Mesenchymal stem cell (in vitro differentiated cells and primary cell): ENCODE results near the gene TGOLN2.
A peak's percentile ranks its signal among the peaks of the same experiment; 100 is the strongest.

Experiments used
- DNase-seq: peaks from one replicate; pipeline ENCODE4 v3.0.0-alpha.2; 2013
- H2AFZ ChIP-seq: one replicate; pipeline ENCODE4 v1.6.1; 2013; ENCODE audit warnings: low read depth, mild to moderate bottlenecking, control low read depth, inconsistent platforms, low read length, moderate library complexity
- H2AK5ac ChIP-seq: 2 replicates; pipeline ENCODE4 v1.6.1; 2013; ENCODE audit warnings: low read length, moderate library complexity, mild to moderate bottlenecking, inconsistent platforms; ENCODE audit not compliant: severe bottlenecking
- H2BK120ac ChIP-seq: one replicate; pipeline ENCODE4 v1.6.1; 2013; ENCODE audit warnings: low read depth, mild to moderate bottlenecking, inconsistent platforms, low read length, moderate library complexity
- H2BK12ac ChIP-seq, 2 experiments: one replicate each; pipeline ENCODE4 v1.6.1; 2013; ENCODE audit warnings: inconsistent platforms in 2 of 2, low read length in 2 of 2, mild to moderate bottlenecking in 2 of 2, moderate library complexity in 2 of 2, control low read depth in 1 of 2
- H2BK15ac ChIP-seq: one replicate; pipeline ENCODE4 v1.6.1; 2013; ENCODE audit warnings: mild to moderate bottlenecking, low read depth, inconsistent platforms; ENCODE audit not compliant: poor library complexity, severe bottlenecking
- H2BK5ac ChIP-seq: 2 replicates; pipeline ENCODE4 v1.6.1; 2013; ENCODE audit warnings: low read depth, mild to moderate bottlenecking, low read length, control low read depth, inconsistent platforms; ENCODE audit not compliant: poor library complexity, severe bottlenecking
- H3K14ac ChIP-seq, 2 experiments: one replicate each; pipeline ENCODE4 v1.6.1; 2013; ENCODE audit warnings: inconsistent platforms in 2 of 2, low read length in 2 of 2, control low read depth in 1 of 2, mild to moderate bottlenecking in 1 of 2, moderate library complexity in 1 of 2
- H3K18ac ChIP-seq, 2 experiments: one replicate each; pipeline ENCODE4 v1.6.1; 2013; ENCODE audit warnings: inconsistent platforms in 2 of 2, low read length in 2 of 2, control low read depth in 1 of 2, low read depth in 1 of 2, mild to moderate bottlenecking in 1 of 2
- H3K23ac ChIP-seq, 2 experiments: one replicate each; pipeline ENCODE4 v1.6.1; 2013; ENCODE audit warnings: inconsistent platforms in 2 of 2, low read length in 2 of 2, mild to moderate bottlenecking in 2 of 2, moderate library complexity in 2 of 2, control low read depth in 1 of 2
- H3K27ac ChIP-seq: 2 replicates; pipeline ENCODE4 v1.5.1; 2013; ENCODE audit warnings: mild to moderate bottlenecking, moderate library complexity, low read length, control low read depth, inconsistent platforms; ENCODE audit not compliant: poor library complexity, severe bottlenecking
- H3K27me3 ChIP-seq, 2 experiments: 2 replicates each; pipeline versions ENCODE4 v1.6.1 to v1.7.0; 2013; ENCODE audit warnings: low read length in 2 of 2, mild to moderate bottlenecking in 2 of 2, moderate library complexity in 2 of 2, control low read depth in 1 of 2, inconsistent platforms in 1 of 2; ENCODE audit not compliant: control insufficient read depth in 1 of 2, insufficient read depth in 1 of 2
- H3K36me3 ChIP-seq, 2 experiments: 2 replicates each; pipeline versions ENCODE4 v1.6.1 to v1.7.0; 2013; ENCODE audit warnings: low read length in 2 of 2, control low read depth in 1 of 2, inconsistent platforms in 1 of 2, low read depth in 1 of 2, mild to moderate bottlenecking in 1 of 2; ENCODE audit not compliant: insufficient read depth in 2 of 2, control insufficient read depth in 1 of 2
- H3K4ac ChIP-seq, 2 experiments: one replicate each; pipeline ENCODE4 v1.6.1; 2013; ENCODE audit warnings: inconsistent platforms in 2 of 2, low read length in 2 of 2, mild to moderate bottlenecking in 2 of 2, moderate library complexity in 2 of 2, control low read depth in 1 of 2, low read depth in 1 of 2
- H3K4me1 ChIP-seq: 2 replicates; pipeline ENCODE4 v1.6.1; 2013; ENCODE audit warnings: low read depth, low read length, control low read depth; ENCODE audit not compliant: control insufficient read depth, insufficient read depth
- H3K4me2 ChIP-seq: 2 replicates; pipeline ENCODE4 v1.6.1; 2013; ENCODE audit warnings: low read length, mild to moderate bottlenecking, inconsistent platforms; ENCODE audit not compliant: poor library complexity, severe bottlenecking
- H3K4me3 ChIP-seq, 2 experiments: 2 replicates each; pipeline versions ENCODE4 v1.5.1 to v1.7.0; 2013; ENCODE audit warnings: low read length in 2 of 2, mild to moderate bottlenecking in 2 of 2, control low read depth in 1 of 2, low read depth in 1 of 2; ENCODE audit not compliant: insufficient read depth in 1 of 2
- H3K79me1 ChIP-seq: replicated peaks from 2 replicates; pipeline ENCODE4 v1.6.1; 2013; ENCODE audit warnings: mild to moderate bottlenecking, control low read depth, low read length, inconsistent platforms; ENCODE audit not compliant: poor library complexity, severe bottlenecking
- H3K9ac ChIP-seq: 2 replicates; pipeline ENCODE4 v1.7.0; 2013; ENCODE audit warnings: mild to moderate bottlenecking, low read length, moderate library complexity
- H3K9me3 ChIP-seq: 2 replicates; pipeline ENCODE4 v1.7.0; 2013; ENCODE audit warnings: mild to moderate bottlenecking, low read length; ENCODE audit not compliant: control insufficient read depth
- H4K8ac ChIP-seq: one replicate; pipeline ENCODE4 v1.6.1; 2013; ENCODE audit warnings: inconsistent platforms, mild to moderate bottlenecking, low read length, moderate library complexity
- H4K91ac ChIP-seq: one replicate; pipeline ENCODE4 v1.6.1; 2013; ENCODE audit warnings: mild to moderate bottlenecking, low read length, inconsistent platforms
- WGBS: methylation state at CpG from one replicate; pipeline ENCODE4 v1.1.7; 2013; ENCODE audit warnings: mixed read lengths; 5-methylcytosine and 5-hydroxymethylcytosine counted together

TGOLN2 gene

GRCh38 chr2:85273738-85274731 lies 53.8 kb downstream of the TGOLN2 start:
- H2BK12ac ChIP-seq = peak overlapping the region in 1 of 2 experiments; percentile 95
- H2BK5ac ChIP-seq = no peak overlapping the region
- peak; percentile 80 for DNase-seq
- H2BK15ac ChIP-seq = no peak overlapping the region
- H3K4me2 ChIP-seq = no peak overlapping the region
- H3K36me3 ChIP-seq = no peaks in the 10 kb centered on the region
- no peak overlapping the region for H3K9ac ChIP-seq
- peaks cover 2% of the 10 kb centered on the region for H3K79me1 ChIP-seq
- peak overlapping the region in 1 of 2 experiments; percentile 38 for H3K4ac ChIP-seq
- no peak overlapping the region for H3K27ac ChIP-seq
- WGBS = 43% methylated on average over 21 of the region's 21 CpGs
- H2AFZ ChIP-seq = no peak overlapping the region
- peak overlapping the region; percentile 57 for H4K91ac ChIP-seq
- no peak overlapping the region for H3K4me3 ChIP-seq
- H3K9me3 ChIP-seq = no peaks in the 10 kb centered on the region
- peaks cover 20% of the 10 kb centered on the region for H3K4me1 ChIP-seq
- H3K27me3 ChIP-seq = no peaks in the 10 kb centered on the region
- peak overlapping the region; percentile 49 for H4K8ac ChIP-seq
- H3K18ac ChIP-seq = peak overlapping the region in 1 of 2 experiments; percentile 19
- H2AK5ac ChIP-seq = no peak overlapping the region
- H3K23ac ChIP-seq = no peak overlapping the region
- peak overlapping the region in 1 of 2 experiments; percentile 51 for H3K14ac ChIP-seq
- H2BK120ac ChIP-seq = peak overlapping the region; percentile 9

- no peak overlapping the region for H3K27ac ChIP-seq
- DNase-seq = no peak
- no peaks in the 10 kb centered on the region for H3K79me1 ChIP-seq
- H2BK12ac ChIP-seq = no peak overlapping the region
- H3K9ac ChIP-seq = no peak overlapping the region
- H3K36me3 ChIP-seq = no peaks in the 10 kb centered on the region
- H2BK5ac ChIP-seq = no peak overlapping the region
- WGBS = 82% methylated on average over 6 of the region's 6 CpGs
- H4K91ac ChIP-seq = no peak overlapping the region
- H2BK15ac ChIP-seq = no peak overlapping the region
- H2AK5ac ChIP-seq = no peak overlapping the region
- H3K4me2 ChIP-seq = no peak overlapping the region
- H2BK120ac ChIP-seq = no peak overlapping the region
- no peak overlapping the region for H3K23ac ChIP-seq
- no peak overlapping the region for H2AFZ ChIP-seq
- no peaks in the 10 kb centered on the region for H3K27me3 ChIP-seq
- no peak overlapping the region for H3K14ac ChIP-seq
- no peaks in the 10 kb centered on the region for H3K9me3 ChIP-seq
- H3K4me1 ChIP-seq = peaks cover 9% of the 10 kb centered on the region
- H3K4ac ChIP-seq = no peak overlapping the region
- no peak overlapping the region for H4K8ac ChIP-seq
- no peak overlapping the region for H3K18ac ChIP-seq
- no peak overlapping the region for H3K4me3 ChIP-seq
These were observed 55.4 kb downstream of the TGOLN2 start for GRCh38 chr2:85272357-85272756.

GRCh38 chr2:85269959-85270358 lies 57.8 kb downstream of the TGOLN2 start:
- Histone ChIP-seq H2BK120ac (no peak overlapping the region), H2BK5ac (no peak overlapping the region), H4K8ac (no peak overlapping the region), H3K23ac (no peak overlapping the region), H3K36me3 (no peaks in the 10 kb centered on the region), H2BK12ac (no peak overlapping the region), H3K79me1 (no peaks in the 10 kb centered on the region), H3K4ac (no peak overlapping the region), H3K27me3 (no peaks in the 10 kb centered on the region), H4K91ac (no peak overlapping the region), H2BK15ac (no peak overlapping the region), H2AK5ac (no peak overlapping the region), H3K14ac (no peak overlapping the region), H2AFZ (no peak overlapping the region), H3K4me3 (peak overlapping the region in 1 of 2 experiments; percentile 61), H3K9me3 (no peaks in the 10 kb centered on the region), H3K4me2 (no peak overlapping the region), H3K27ac (no peak overlapping the region), H3K4me1 (peaks cover 11% of the 10 kb centered on the region), H3K18ac (no peak overlapping the region), H3K9ac (peak overlapping the region; percentile 47)
- WGBS = 48% methylated on average over 6 of the region's 6 CpGs
- no peak for DNase-seq
